ENCODE data around the gene FBXL22. TPM values are rescaled to one million over a fixed set of nuclear protein-coding genes. Genes with fewer than 3 reads are reported as not detected.
A peak's percentile ranks its signal among the peaks of the same experiment; 100 is the strongest.

The FBXL22 gene
- polyA plus RNA-seq, 1 experiment: 1.3 TPM

DNA sequence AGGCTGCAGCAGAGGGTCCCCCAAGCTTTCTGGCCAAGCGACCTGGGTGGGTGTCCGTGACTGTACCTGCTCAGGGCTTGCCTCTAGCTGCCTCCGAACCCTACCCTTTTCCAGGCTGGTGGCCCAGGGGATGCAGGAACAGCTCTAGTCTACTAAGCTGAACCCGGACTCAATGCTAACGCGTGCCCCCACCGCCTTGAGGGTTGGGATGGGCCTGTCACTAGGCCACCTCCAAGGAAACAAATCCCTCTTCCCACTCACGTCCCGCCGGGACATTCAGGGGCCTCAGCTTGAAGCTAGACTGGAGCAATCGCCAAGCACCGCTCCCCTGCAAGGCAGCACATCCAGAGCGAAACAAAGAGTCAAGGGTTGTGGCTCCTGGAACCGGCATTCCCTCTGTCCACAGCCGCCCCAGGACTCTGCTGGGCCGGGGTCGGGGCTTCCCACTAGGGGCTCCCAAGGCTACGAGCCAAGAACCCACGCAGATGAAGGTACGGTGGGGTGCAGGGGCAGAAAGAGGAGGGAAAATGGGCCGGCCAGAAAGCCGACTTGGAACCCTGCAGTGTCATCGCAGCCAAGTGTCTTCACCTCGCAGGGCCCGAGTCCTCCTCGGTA, 2.9 kb downstream of the FBXL22 start:
- H3K27ac ChIP-seq (ENCODE audit: low read depth, low read length): peak overlapping the region; percentile 80
- POLR2A ChIA-PET: interaction anchor here (0.6 kb wide), 1 partner anchor 438 kb away, joined by 4 read pairs; no protein-coding TSS in a partner anchor
- CTCF ChIA-PET: interaction anchor here (0.7 to 3.0 kb wide), 7 partner anchors 10 to 132 kb away, joined by 3 to 22 read pairs (median 7); no protein-coding TSS in a partner anchor

GRCh38 chr15:63600616-63601025, 3.4 kb downstream of the FBXL22 start:
- no peaks in the 10 kb centered on the region; the same call in 1 of the 2 replicates for H3K9me3 ChIP-seq (ENCODE audit: control insufficient read depth, insufficient read depth, low read length)
- no peaks in the 10 kb centered on the region for H3K27me3 ChIP-seq (ENCODE audit: control insufficient read depth, insufficient read depth, low read length)
- CTCF ChIA-PET: interaction anchor here (0.7 to 3.0 kb wide), 5 partner anchors 10 to 312 kb away, joined by 3 to 22 read pairs (median 5); no protein-coding TSS in a partner anchor
- peak overlapping the region; percentile 80 for H3K27ac ChIP-seq (ENCODE audit: low read depth, low read length)
- DNase-seq (ENCODE audit: low read depth, low spot score): peak; percentile 78
- peak overlapping the region; percentile 73 for H3K4me3 ChIP-seq (ENCODE audit: low read depth, low read length)
- POLR2A ChIA-PET: no interaction called here
- TF ChIP-seq, protein P1, sequence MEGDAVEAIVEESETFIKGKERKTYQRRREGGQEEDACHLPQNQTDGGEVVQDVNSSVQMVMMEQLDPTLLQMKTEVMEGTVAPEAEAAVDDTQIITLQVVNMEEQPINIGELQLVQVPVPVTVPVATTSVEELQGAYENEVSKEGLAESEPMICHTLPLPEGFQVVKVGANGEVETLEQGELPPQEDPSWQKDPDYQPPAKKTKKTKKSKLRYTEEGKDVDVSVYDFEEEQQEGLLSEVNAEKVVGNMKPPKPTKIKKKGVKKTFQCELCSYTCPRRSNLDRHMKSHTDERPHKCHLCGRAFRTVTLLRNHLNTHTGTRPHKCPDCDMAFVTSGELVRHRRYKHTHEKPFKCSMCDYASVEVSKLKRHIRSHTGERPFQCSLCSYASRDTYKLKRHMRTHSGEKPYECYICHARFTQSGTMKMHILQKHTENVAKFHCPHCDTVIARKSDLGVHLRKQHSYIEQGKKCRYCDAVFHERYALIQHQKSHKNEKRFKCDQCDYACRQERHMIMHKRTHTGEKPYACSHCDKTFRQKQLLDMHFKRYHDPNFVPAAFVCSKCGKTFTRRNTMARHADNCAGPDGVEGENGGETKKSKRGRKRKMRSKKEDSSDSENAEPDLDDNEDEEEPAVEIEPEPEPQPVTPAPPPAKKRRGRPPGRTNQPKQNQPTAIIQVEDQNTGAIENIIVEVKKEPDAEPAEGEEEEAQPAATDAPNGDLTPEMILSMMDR (IDR thresholded peaks at IDR 0.05; ENCODE audit: low read depth, low read length): no peak

More for the DNA sequence above, 2.9 kb downstream of the FBXL22 start:
- no peaks in the 10 kb centered on the region for H3K27me3 ChIP-seq (ENCODE audit: control insufficient read depth, insufficient read depth, low read length)
- TF ChIP-seq, protein P1 (IDR thresholded peaks at IDR 0.05; ENCODE audit: low read depth, low read length): no peak
- H3K9me3 ChIP-seq (ENCODE audit: control insufficient read depth, insufficient read depth, low read length): no peaks in the 10 kb centered on the region; the same call in 1 of the 2 replicates
- DNase-seq (ENCODE audit: low read depth, low spot score): no peak
- peak overlapping the region; percentile 64 for H3K4me3 ChIP-seq (ENCODE audit: low read depth, low read length)

GRCh38 chr15:63601026-63601703, 4.0 kb downstream of the FBXL22 start:
- Histone ChIP-seq H3K9me3 (ENCODE audit: control insufficient read depth, insufficient read depth, low read length) (no peaks in the 10 kb centered on the region; the same call in 1 of the 2 replicates), H3K4me3 (ENCODE audit: low read depth, low read length) (peak overlapping the region; percentile 73), H3K27ac (ENCODE audit: low read depth, low read length) (peak overlapping the region; percentile 70), H3K27me3 (ENCODE audit: control insufficient read depth, insufficient read depth, low read length) (no peaks in the 10 kb centered on the region)
- CTCF ChIA-PET: interaction anchor here (1.0 to 3.0 kb wide), 4 partner anchors 9 to 313 kb away, joined by 4 to 22 read pairs (median 6); no protein-coding TSS in a partner anchor
- TF ChIP-seq, protein P1 (IDR thresholded peaks at IDR 0.05; ENCODE audit: low read depth, low read length): no peak
- no peak for DNase-seq (ENCODE audit: low read depth, low spot score)
- POLR2A ChIA-PET: no interaction called here

GRCh38 chr15:63601704-63602185, 4.6 kb downstream of the FBXL22 start:
- POLR2A ChIA-PET: interaction anchor here (0.6 kb wide), 1 partner anchor 36 kb away, joined by 6 read pairs; no protein-coding TSS in a partner anchor
- no peak for DNase-seq (ENCODE audit: low read depth, low spot score)

More at GRCh38 chr15:63601704-63602185, 4.6 kb downstream of the FBXL22 start:
- Histone ChIP-seq H3K9me3 (ENCODE audit: control insufficient read depth, insufficient read depth, low read length) (no peaks in the 10 kb centered on the region; the same call in 1 of the 2 replicates), H3K4me3 (ENCODE audit: low read depth, low read length) (peak overlapping the region; percentile 73), H3K27ac (ENCODE audit: low read depth, low read length) (peak overlapping the region; percentile 70), H3K27me3 (ENCODE audit: control insufficient read depth, insufficient read depth, low read length) (no peaks in the 10 kb centered on the region)
- CTCF ChIA-PET: interaction anchor here (0.8 to 3.0 kb wide), 4 partner anchors 9 to 313 kb away, joined by 3 to 22 read pairs (median 6); no protein-coding TSS in a partner anchor
- TF ChIP-seq, protein P1 (IDR thresholded peaks at IDR 0.05; ENCODE audit: low read depth, low read length): no peak

Measured in AG04450 (cell line).